ENCODE measurements around the gene SMG5. TPM values are rescaled to one million over a fixed set of nuclear protein-coding genes. Genes with fewer than 3 reads are reported as not detected.

The SMG5 gene
- total RNA-seq, 1 donor from 2014 or later: 95.8 TPM

GRCh38 chr1:156291226-156292061 lies 8.8 kb upstream of the SMG5 start:
- Mint-ChIP-seq H3K4me1 (peaks cover 18% of the 10 kb centered on the region), H3K4me3 (peak overlapping the region; percentile 50), H3K9me3 (no peaks in the 10 kb centered on the region), H3K27ac (no peak overlapping the region), H3K27me3 (no peaks in the 10 kb centered on the region), H3K36me3 (ENCODE audit: low read depth) (peaks cover 9% of the 10 kb centered on the region)
- DNase-seq: peak; percentile 67
- intact Hi-C loops (cut with micrococcal nuclease): no loop called here

- intact Hi-C loops (cut with micrococcal nuclease): no loop called here
- no peak for DNase-seq
- H3K27ac Mint-ChIP-seq: no peak overlapping the region
- peaks cover 10% of the 10 kb centered on the region for H3K4me1 Mint-ChIP-seq
- H3K9me3 Mint-ChIP-seq: no peaks in the 10 kb centered on the region
- H3K4me3 Mint-ChIP-seq: no peak overlapping the region
- no peaks in the 10 kb centered on the region for H3K27me3 Mint-ChIP-seq
- peaks cover 11% of the 10 kb centered on the region for H3K36me3 Mint-ChIP-seq (ENCODE audit: low read depth)
These were observed 7.2 kb upstream of the SMG5 start for GRCh38 chr1:156289857-156290256.

GRCh38 chr1:156286061-156286460 lies 3.4 kb upstream of the SMG5 start:
- intact Hi-C loops (cut with micrococcal nuclease): no loop called here
- Mint-ChIP-seq H3K4me3 (no peak overlapping the region), H3K27me3 (no peaks in the 10 kb centered on the region)

DNA sequence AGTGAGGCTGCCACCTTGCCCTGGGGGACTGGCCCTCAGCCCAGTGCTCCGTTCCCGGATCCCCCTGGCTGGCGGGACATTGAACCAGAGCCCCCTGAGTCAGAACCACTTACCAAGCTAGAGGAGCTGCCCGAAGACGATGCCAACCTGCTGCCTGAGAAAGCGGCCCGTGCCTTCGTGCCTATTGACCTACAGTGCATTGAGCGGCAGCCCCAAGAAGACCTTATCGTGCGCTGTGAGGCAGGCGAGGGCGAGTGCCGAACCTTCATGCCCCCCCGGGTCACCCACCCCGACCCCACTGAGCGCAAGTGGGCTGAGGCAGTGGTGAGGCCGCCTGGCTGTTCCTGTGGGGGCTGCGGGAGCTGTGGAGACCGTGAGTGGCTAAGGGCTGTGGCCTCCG lies 2.8 kb upstream of the SMG5 start:
- intact Hi-C loops (cut with micrococcal nuclease): no loop called here
- Mint-ChIP-seq H3K27ac (no peak overlapping the region), H3K4me3 (no peak overlapping the region), H3K9me3 (no peaks in the 10 kb centered on the region), H3K27me3 (no peaks in the 10 kb centered on the region), H3K4me1 (peaks cover 34% of the 10 kb centered on the region), H3K36me3 (ENCODE audit: low read depth) (peaks cover 9% of the 10 kb centered on the region)
- DNase-seq: no peak

More at GRCh38 chr1:156286061-156286460, 3.4 kb upstream of the SMG5 start:
- no peak for DNase-seq
- H3K9me3 Mint-ChIP-seq: no peaks in the 10 kb centered on the region
- H3K4me1 Mint-ChIP-seq: peaks cover 28% of the 10 kb centered on the region
- H3K27ac Mint-ChIP-seq: no peak overlapping the region
- H3K36me3 Mint-ChIP-seq (ENCODE audit: low read depth): peaks cover 9% of the 10 kb centered on the region

GRCh38 chr1:156284757-156285156 lies 2.1 kb upstream of the SMG5 start:
- Mint-ChIP-seq H3K27me3 (no peaks in the 10 kb centered on the region), H3K4me3 (no peak overlapping the region), H3K36me3 (ENCODE audit: low read depth) (peaks cover 9% of the 10 kb centered on the region), H3K27ac (no peak overlapping the region), H3K4me1 (peaks cover 38% of the 10 kb centered on the region), H3K9me3 (no peaks in the 10 kb centered on the region)
- intact Hi-C loops (cut with micrococcal nuclease): no loop called here
- no peak for DNase-seq

DNA sequence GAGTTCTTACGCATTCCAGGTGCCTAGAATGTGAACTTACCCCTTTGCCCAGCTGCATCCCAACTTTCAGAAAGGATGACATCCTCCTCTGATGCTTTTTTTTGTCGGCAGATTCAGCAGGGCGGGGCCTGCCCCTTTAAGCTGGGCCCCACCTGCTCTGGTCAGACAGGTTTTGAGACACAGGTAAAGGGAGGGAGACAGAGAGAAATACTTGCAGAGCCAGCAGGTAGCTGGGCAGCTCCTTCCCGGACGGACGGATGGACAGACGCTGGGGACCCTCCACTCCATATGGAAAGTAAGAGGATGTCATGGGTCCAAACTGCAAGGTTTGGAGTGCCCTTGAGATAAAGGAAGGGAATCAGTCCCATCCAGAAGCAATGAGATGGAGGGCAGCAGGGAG lies 1.5 kb upstream of the SMG5 start, which contains the start of gene TMEM79:
TMEM79 (plus strand) TSS at position 214 of the 400 bp plus-strand sequence. CDS start 902 bp downstream, outside the sequence.
- Mint-ChIP-seq H3K27me3 (no peaks in the 10 kb centered on the region), H3K27ac (peak within 1 kb of the TSS; percentile 96), H3K36me3 (ENCODE audit: low read depth) (peaks cover 8% of the 10 kb centered on the region), H3K4me3 (peak within 1 kb of the TSS; percentile 93), H3K4me1 (peaks cover 38% of the 10 kb centered on the region), H3K9me3 (no peaks in the 10 kb centered on the region)
- intact Hi-C loops (cut with micrococcal nuclease): no loop called here
- DNase-seq: no peak

DNA sequence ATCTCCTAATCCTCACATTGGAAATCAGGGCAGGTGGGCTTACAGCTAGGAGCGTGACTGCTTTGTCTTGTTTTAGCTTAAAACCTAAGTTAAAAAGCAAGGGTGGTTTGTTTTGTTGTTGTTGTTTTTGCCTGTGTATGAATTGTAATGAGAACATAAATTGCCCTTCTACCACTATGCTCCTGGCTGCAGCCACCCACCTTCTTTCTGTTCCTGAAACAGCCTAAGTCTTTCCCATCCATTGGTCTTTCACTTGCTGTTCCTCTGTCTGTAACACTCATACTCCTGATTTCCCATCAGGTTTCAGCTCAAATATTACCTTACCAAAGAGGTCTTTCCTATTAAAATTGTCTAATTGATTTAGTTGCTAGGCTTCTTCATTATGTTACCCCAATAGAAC lies 896 bp upstream of the SMG5 start:
- DNase-seq: no peak
- H3K4me3 Mint-ChIP-seq: peak overlapping the region; percentile 93
- H3K4me1 Mint-ChIP-seq: peaks cover 38% of the 10 kb centered on the region
- peak overlapping the region; percentile 96 for H3K27ac Mint-ChIP-seq
- no peaks in the 10 kb centered on the region for H3K9me3 Mint-ChIP-seq
- H3K27me3 Mint-ChIP-seq: no peaks in the 10 kb centered on the region
- H3K36me3 Mint-ChIP-seq (ENCODE audit: low read depth): peaks cover 9% of the 10 kb centered on the region
- intact Hi-C loops (cut with micrococcal nuclease): loop anchor here (1.0 to 2.0 kb wide), 5 partner anchors 12 to 445 kb away; partner anchors contain the start of genes GLMP, ISG20L2, METTL25B and PMF1

GRCh38 chr1:156281693-156282478 lies 739 bp downstream of the SMG5 start:
- intact Hi-C loops (cut with micrococcal nuclease): loop anchor here (1.0 to 2.0 kb wide), 5 partner anchors 56 to 447 kb away; partner anchors contain the start of genes CCT3, ISG20L2, METTL25B and PMF1
- Mint-ChIP-seq H3K4me3 (peak overlapping the region; percentile 93), H3K9me3 (no peaks in the 10 kb centered on the region), H3K27me3 (no peaks in the 10 kb centered on the region), H3K36me3 (ENCODE audit: low read depth) (peaks cover 25% of the 10 kb centered on the region), H3K4me1 (peaks cover 38% of the 10 kb centered on the region), H3K27ac (peak overlapping the region; percentile 96)
- peak; percentile 70 for DNase-seq

GRCh38 chr1:156281281-156281680 lies 1.3 kb downstream of the SMG5 start:
- peak; percentile 76 for DNase-seq
- H3K27ac Mint-ChIP-seq: peak overlapping the region; percentile 96
- H3K4me3 Mint-ChIP-seq: peak overlapping the region; percentile 93
- intact Hi-C loops (cut with micrococcal nuclease): no loop called here
- H3K9me3 Mint-ChIP-seq: no peaks in the 10 kb centered on the region
- H3K27me3 Mint-ChIP-seq: no peaks in the 10 kb centered on the region
- H3K36me3 Mint-ChIP-seq (ENCODE audit: low read depth): peaks cover 31% of the 10 kb centered on the region
- H3K4me1 Mint-ChIP-seq: peaks cover 38% of the 10 kb centered on the region

GRCh38 chr1:156279837-156280236 lies 2.8 kb downstream of the SMG5 start:
- intact Hi-C loops (cut with micrococcal nuclease): no loop called here
- peaks cover 38% of the 10 kb centered on the region for H3K4me1 Mint-ChIP-seq
- no peaks in the 10 kb centered on the region for H3K9me3 Mint-ChIP-seq
- peaks cover 42% of the 10 kb centered on the region for H3K36me3 Mint-ChIP-seq (ENCODE audit: low read depth)
- H3K27ac Mint-ChIP-seq: no peak overlapping the region
- no peaks in the 10 kb centered on the region for H3K27me3 Mint-ChIP-seq
- no peak for DNase-seq
- peak overlapping the region; percentile 25 for H3K4me3 Mint-ChIP-seq

DNA sequence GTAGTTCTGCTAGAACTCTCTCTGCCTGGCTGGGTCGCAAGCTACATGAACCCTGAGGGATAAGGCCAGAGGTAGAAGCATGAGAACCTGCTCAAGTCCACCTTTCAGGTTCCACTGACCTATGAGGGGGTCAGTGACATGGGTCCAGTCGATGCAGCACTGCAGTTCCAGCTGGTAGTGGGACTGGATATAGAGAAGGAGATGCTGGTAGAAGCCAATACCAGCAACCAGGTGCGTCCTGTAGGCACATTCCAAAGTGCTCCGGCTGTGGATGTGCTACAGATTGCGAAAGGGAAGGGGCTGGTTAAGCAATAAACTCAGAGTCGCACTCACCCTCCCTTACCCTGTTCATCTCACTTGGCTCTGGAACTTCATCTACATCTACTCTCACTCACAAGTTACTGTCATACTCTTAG lies 5.7 kb downstream of the SMG5 start:
- Mint-ChIP-seq H3K4me3 (no peak overlapping the region), H3K36me3 (ENCODE audit: low read depth) (peaks cover 64% of the 10 kb centered on the region), H3K4me1 (peaks cover 18% of the 10 kb centered on the region), H3K27ac (no peak overlapping the region), H3K9me3 (no peaks in the 10 kb centered on the region), H3K27me3 (no peaks in the 10 kb centered on the region)
- intact Hi-C loops (cut with micrococcal nuclease): no loop called here
- DNase-seq: no peak

DNA sequence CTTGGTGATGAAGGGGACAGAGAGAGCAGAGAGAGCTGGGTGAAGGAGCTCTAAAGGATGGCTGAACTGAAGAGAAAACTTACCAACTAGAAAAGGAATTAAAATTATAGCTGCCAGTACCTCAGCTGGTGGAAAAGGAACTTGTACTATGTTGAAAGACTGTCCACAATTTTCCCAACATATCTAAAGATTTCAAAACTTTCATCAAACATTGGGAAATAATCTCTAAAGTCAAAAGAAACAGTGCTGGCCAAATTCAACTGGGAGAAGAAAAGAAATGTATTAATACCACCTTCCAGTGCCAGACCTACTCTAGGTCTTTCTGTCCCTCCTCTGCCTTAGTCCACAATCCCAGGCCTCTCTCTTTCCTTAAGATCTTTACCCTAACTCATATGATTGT lies 6.1 kb downstream of the SMG5 start:
- H3K27ac Mint-ChIP-seq: no peak overlapping the region
- no peak for DNase-seq
- no peak overlapping the region for H3K4me3 Mint-ChIP-seq
- intact Hi-C loops (cut with micrococcal nuclease): no loop called here
- no peaks in the 10 kb centered on the region for H3K9me3 Mint-ChIP-seq
- H3K4me1 Mint-ChIP-seq: peaks cover 15% of the 10 kb centered on the region
- peaks cover 68% of the 10 kb centered on the region for H3K36me3 Mint-ChIP-seq (ENCODE audit: low read depth)
- H3K27me3 Mint-ChIP-seq: no peaks in the 10 kb centered on the region

GRCh38 chr1:156270314-156270713 lies 12.3 kb downstream of the SMG5 start:
- Mint-ChIP-seq H3K4me1 (peaks cover 1% of the 10 kb centered on the region), H3K27me3 (no peaks in the 10 kb centered on the region), H3K27ac (no peak overlapping the region), H3K9me3 (no peaks in the 10 kb centered on the region), H3K36me3 (ENCODE audit: low read depth) (peaks cover 73% of the 10 kb centered on the region), H3K4me3 (no peak overlapping the region)
- intact Hi-C loops (cut with micrococcal nuclease): no loop called here
- no peak for DNase-seq

GRCh38 chr1:156268336-156268735 lies 14.3 kb downstream of the SMG5 start:
- Mint-ChIP-seq H3K4me1 (peaks cover 4% of the 10 kb centered on the region), H3K9me3 (no peaks in the 10 kb centered on the region), H3K27ac (no peak overlapping the region), H3K36me3 (ENCODE audit: low read depth) (peaks cover 71% of the 10 kb centered on the region), H3K4me3 (no peak overlapping the region), H3K27me3 (no peaks in the 10 kb centered on the region)
- intact Hi-C loops (cut with micrococcal nuclease): no loop called here
- no peak for DNase-seq

All from activated CD4-positive, alpha-beta T cell treated with anti-CD3 and anti-CD28 coated beads, Interleukin-2, amount 10 ng/mL, durations not matched to agents 24 days and 14 days (primary cell).